Breast epithelium (tissue), 3 donors: ENCODE data around the gene METTL24.

Source experiments
- CTCF ChIP-seq, 3 donors: fragments of 450-650 bp; IDR thresholded peaks; one replicate each; pipeline ENCODE4 v1.5.1; 2016 to 2017; ENCODE audit warnings: antibody characterized with exemption in 3 of 3, mild to moderate bottlenecking in 3 of 3, moderate library complexity in 3 of 3
- POLR2A ChIP-seq: fragments of 450-650 bp; IDR thresholded peaks from one replicate; pipeline ENCODE4 v1.6.1; 2016; ENCODE audit warnings: antibody characterized with exemption, mild to moderate bottlenecking, moderate library complexity
- POLR2AphosphoS5 ChIP-seq, 3 donors: sonication (generic); formaldehyde crosslinking; IDR thresholded peaks; one replicate each; pipeline ENCODE4 v1.6.1; 2017; ENCODE audit warnings: antibody characterized with exemption in 3 of 3

GRCh38 chr6:110271732-110272022, 86.5 kb downstream of the METTL24 start:
- no peak for TF ChIP-seq CTCF (IDR thresholded peaks at IDR 0.05)
- TF ChIP-seq POLR2A: no peak
- no peak for TF ChIP-seq POLR2AphosphoS5 (IDR thresholded peaks at IDR 0.05)
